ENCODE measurements around the gene ARRB1. TPM values are rescaled to one million over a fixed set of nuclear protein-coding genes. Genes with fewer than 3 reads are reported as not detected.

Gene ARRB1
- total and polyA plus RNA-seq, 5 experiments from 2014 or later: 7.6 to 65.3 (median 12.2) TPM

DNA sequence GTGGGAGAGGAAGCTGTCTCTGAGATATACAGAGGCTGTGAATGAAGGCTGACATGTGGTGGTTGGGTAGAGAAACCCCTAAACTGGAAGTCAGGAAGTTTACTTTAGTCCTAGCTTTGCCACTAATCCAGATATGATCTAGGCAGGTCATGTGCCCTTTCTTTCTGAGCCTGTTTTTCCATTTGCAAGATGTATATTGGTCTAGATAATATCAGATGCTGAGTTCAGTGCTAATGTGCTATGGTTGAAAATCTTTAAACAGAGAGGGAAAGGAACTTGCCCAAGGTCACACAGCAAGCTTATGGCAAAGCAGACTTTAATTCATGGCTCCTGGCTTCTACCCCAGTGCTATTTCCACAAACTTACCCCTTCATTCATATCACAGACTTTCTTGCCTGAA lies 136.6 kb downstream of the ARRB1 start:
- DNase-seq (no peak), ATAC-seq (no peak)
- Mint-ChIP-seq H3K4me3 (no peak overlapping the region), H3K4me1 (peaks cover 0 to 1% (median 0%) of the 10 kb centered on the region in 4 donors), H3K36me3 (no peaks in the 10 kb centered on the region), H3K27ac (peak overlapping the region in 1 of 10 donors; percentile 9), H3K9me3 (peaks cover 0 to 7% (median 0%) of the 10 kb centered on the region in 9 donors), H3K27me3 (peaks cover 11 to 55% (median 41%) of the 10 kb centered on the region in 5 donors)
- POLR2A ChIA-PET: interaction anchor here (0.7 to 1.1 kb wide), 2 partner anchors 13 to 1864 kb away, joined by 3 to 4 read pairs; no protein-coding TSS in a partner anchor

GRCh38 chr11:75214411-75214821 lies 137.0 kb downstream of the ARRB1 start:
- H3K27ac Mint-ChIP-seq: peak overlapping the region in 1 of 10 donors; percentile 9
- H3K36me3 Mint-ChIP-seq: no peaks in the 10 kb centered on the region
- peak; percentile 55 to 88 (median 70) for DNase-seq
- H3K4me1 Mint-ChIP-seq: peaks cover 0 to 1% (median 0%) of the 10 kb centered on the region in 4 donors
- no peak overlapping the region for H3K4me3 Mint-ChIP-seq
- POLR2A ChIA-PET: interaction anchor here (0.5 to 1.1 kb wide), 2 partner anchors 13 to 140 kb away, joined by 3 to 4 read pairs; no protein-coding TSS in a partner anchor
- H3K9me3 Mint-ChIP-seq: peaks cover 0 to 7% (median 0%) of the 10 kb centered on the region in 9 donors
- peaks cover 11 to 52% (median 37%) of the 10 kb centered on the region in 5 donors for H3K27me3 Mint-ChIP-seq
- peak; percentile 61 to 78 for ATAC-seq

Small RNA genes within 50 kb of the gene (microRNA-seq; reads per million reads assigned to microRNA genes)
- gene MIR326 (ENCODE audit: borderline microRNAs expressed): 5.1 reads per million, percentile 13 among the genes with 10 or more reads in this experiment

Other genes starting within 250 kb of the ARRB1 start
- 1 to 10 TPM in 1 of 2 experiments, under 1 TPM in 1; 0.99 to 2.3 TPM for gene SLCO2B1, start 200.6 kb downstream of the ARRB1 start, total RNA-seq
- gene SLCO2B1, start 200.6 kb downstream of the ARRB1 start, polyA plus RNA-seq: not detected
- under 1 TPM; 0.16 TPM for gene TPBGL, start 110.9 kb downstream of the ARRB1 start, total RNA-seq
- under 1 TPM; 0.09 to 0.24 (median 0.12) TPM for gene TPBGL, start 110.9 kb downstream of the ARRB1 start, polyA plus RNA-seq
- 1,000 to 10,000 TPM; 5,159 to 5,268 TPM for gene RPS3, start 47.9 kb upstream of the ARRB1 start, total RNA-seq
- 1,000 to 10,000 TPM; 6,922 to 7,216 (median 7,023) TPM for gene RPS3, start 47.9 kb upstream of the ARRB1 start, polyA plus RNA-seq
- 1 to 10 TPM in 1 of 2 experiments, under 1 TPM in 1; 0.66 to 1.3 TPM for gene KLHL35, start 81.5 kb upstream of the ARRB1 start, total RNA-seq
- gene KLHL35, start 81.5 kb upstream of the ARRB1 start, polyA plus RNA-seq: 1 to 10 TPM in 1 of 3 donors, under 1 TPM in 2; 0.38 to 1.2 (median 0.74) TPM
- 10 to 100 TPM; 13.1 to 13.4 TPM for gene GDPD5, start 174.3 kb upstream of the ARRB1 start, total RNA-seq
- gene GDPD5, start 174.3 kb upstream of the ARRB1 start, polyA plus RNA-seq: 1 to 10 TPM; 4.2 to 5.1 (median 4.3) TPM
- 10 to 100 TPM; 10.1 to 11.6 TPM for gene SERPINH1, start 210.6 kb upstream of the ARRB1 start, total RNA-seq
- gene SERPINH1, start 210.6 kb upstream of the ARRB1 start, polyA plus RNA-seq: 1 to 10 TPM; 1.6 to 4.5 (median 2.8) TPM

Measured in naive thymus-derived CD8-positive, alpha-beta T cell (primary cell).